Hematopoietic multipotent progenitor cell treated with erythropoietin and hydrocortisone succinate and interleukin-3 and kit ligand, for 8 days (in vitro differentiated cells): ENCODE results near the gene TUBA3C.
A peak's percentile ranks its signal among the peaks of the same experiment; 100 is the strongest.

Experiments
- DNase-seq: peaks from one replicate; pipeline ENCODE4 v3.0.0-alpha.2; 2015

Gene TUBA3C

DNA sequence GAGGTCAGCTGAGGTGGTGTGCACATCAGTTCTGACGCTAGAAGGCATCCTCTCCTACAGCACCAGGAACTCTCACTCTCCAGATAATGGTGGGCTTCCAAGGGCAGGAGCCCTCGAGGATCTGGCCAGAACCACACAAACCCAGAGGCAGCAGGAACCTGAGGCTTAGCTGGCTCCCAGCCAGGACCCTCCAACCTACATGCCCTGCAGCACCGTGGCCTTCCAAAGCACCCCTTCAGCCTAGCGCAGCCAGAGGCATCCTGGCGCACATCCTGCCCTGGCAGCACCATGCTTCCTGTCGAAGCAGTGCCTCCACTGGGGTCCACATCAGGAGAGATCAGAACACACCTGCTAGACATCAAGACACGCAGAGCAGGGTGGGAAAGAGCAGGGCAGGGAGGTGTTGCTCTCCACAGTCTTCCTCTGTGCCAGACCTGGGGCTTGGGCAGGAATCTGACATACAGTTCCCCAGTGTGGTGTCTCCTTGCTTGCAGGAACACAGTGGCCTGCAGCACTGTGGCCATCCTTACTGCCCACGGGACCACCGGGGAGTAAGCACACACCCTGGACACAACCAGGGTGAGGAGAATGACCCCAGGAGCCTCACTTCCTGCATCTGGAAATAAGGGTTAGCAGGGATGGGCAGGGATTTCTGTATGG is 21.7 kb downstream of the TUBA3C start:
- DNase-seq = no peak

DNA sequence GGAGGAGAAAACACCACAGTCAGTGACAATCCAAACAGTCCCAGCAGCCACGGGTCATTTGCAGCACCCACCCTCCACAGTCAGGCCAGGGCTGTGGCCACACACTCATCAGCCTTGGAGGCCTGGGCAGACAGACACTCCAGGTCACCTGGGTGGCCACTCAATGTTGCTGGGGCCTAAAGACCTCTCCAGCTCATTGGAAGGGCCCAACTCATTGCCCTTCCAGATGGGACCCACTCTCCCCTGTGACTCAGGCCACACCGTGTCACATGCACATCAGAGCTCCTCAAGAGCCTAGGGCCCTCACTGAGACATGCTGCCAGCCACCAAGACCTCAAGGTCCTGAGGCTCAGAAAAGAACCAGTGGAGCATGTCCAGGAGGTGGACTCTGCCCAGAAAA is 22.4 kb downstream of the TUBA3C start:
- no peak for DNase-seq

DNA sequence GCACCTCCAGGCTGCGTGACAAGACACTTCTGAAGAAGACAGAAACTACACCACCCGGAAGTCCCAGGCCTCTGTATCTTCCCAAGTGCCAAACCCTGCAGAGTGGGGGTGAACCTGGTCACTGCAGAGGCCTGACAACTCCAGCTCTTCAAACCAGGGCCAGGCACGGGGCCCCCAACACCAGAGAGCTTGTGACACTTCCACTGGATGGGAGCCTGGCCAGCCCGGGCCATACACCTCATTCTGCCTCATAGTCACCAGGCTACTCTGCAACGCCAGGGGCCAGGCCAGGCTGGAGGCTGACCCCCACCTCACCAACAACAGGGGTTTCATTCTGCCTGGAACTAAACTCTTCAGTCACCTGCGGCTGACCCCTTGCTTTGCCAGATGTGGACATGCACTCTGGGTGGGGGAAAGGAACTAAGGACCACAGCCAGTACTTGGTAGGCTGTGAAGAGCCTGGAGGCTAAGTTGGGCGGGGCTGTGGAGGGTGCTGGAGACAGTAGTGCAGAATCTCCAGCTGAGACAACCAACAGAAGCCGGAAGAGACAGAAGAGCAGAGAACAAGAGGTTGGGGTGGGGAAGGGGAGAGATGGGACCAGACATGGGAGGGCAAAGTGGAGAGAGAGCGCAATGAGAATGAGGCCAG is 23.0 kb downstream of the TUBA3C start:
- DNase-seq = no peak

DNA sequence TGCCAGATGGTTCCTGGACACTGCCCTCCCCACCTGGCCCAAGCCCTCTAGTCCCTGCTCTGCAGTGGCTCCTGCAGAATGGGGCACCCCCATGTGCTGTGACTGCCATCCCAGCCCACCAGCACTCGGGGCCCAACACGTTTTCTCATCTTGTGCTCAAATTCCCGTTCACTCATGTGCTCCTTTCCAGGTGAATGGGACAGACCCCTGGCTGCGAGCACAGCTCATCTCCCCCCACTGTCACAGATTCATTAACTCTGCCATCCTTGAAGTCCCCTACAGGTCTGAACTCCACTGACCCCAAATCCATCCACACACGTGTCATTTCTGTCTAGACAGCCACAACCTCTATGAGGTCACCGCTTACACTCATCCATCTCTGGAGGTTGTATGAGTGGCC is 23.6 kb downstream of the TUBA3C start:
- no peak for DNase-seq

DNA sequence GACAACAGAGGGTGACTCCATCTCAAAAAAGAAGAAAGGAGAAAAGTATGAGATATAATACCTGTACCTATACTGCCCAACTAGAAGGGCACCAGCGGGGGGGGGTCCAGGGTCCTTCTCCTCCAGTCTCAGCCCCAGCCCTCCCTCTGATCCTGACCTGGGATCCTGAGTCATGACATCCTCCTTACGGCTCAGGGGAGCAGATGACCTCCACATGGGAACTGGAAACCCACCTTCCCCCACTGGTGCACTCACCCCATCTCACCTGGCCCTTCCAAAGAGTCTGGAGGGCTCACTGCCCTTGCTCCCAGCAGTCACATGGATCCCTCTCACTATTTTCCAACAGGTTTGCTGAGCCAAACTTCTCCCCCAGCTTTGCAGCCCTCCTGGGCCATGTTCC is 24.2 kb downstream of the TUBA3C start:
- DNase-seq = no peak

DNA sequence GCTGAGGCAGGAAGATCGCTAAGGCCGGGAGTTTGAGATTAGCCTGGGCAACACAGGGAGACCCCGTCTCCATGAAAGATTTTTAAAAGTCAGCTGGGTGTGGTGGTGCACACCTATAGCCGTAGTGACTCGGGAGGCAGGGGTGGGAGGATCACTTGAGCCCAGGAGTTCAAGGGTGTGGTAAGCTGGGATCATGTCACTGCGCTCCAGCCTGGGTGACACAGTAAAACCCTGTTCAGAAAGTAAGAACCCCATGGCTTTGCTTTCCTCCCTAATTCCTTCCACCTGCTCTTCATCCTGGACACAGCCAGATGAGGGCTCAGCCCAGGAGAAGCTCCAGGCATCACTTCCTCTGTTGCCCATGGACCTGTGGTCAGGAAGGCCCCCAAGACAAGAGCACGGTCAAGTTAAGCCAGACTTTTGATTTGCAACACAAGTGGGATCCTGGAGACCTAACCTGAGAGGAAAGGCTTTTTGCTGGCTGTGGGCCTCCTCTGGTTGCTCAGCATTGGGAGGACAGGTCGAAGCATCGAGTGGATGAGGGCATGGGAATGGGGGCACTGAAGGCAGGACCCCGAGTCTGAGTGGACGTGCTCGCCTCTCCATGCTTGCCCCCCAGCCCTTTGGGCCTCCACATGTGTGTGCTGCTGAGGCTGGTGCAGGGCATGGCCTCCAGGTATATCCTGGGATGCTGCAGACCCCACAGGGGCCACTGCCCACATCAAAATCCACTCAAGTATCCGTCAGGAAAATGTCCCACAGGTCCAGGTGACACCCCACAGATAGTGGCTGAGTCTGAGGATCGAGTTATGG is 25.4 kb downstream of the TUBA3C start:
- no peak for DNase-seq

DNA sequence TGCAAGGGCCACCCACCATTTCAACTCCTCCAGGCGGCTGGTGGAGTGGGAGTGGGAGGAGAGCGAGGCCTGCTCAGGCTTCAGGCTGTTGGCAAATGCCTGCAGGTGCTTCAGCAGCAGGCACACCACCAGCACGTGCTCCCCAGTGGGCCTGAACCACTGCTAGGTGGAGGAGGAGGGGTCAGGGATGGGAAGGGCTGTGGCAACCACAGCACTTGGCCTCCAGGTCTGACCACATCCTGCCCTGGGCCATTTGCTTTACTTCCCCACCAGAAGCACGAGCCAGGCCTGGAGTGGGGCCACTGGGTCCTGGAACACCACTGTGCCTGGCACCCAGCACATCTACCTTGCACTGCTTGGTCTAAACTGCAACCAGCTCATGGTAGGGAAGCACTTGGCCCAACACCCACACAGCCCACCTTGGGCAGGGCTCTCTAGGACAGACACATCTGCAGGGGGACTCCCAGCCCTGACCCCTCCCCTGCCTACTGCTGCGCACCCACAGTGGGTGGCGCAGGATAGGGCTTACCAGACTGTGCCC is 26.2 kb downstream of the TUBA3C start:
- DNase-seq = no peak

DNA sequence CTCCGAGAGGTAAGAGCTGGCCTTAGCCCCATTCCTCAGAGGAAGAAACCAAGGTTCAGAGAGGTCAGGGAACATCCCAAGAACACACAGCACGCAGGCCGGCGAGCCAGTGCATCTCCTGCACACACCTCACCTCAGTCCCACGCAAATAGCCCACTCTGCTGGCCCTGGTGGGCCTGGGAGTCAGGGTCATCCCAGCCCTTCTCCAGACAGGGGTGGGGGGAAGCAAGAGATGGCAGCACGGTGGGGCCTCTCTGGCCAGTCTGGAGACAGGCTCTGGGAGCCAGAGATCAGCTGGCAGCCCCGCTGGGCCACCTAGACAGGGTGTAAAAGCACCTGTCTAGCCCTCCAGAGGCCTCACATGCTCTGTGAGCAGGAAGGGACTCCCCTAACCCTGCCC is 26.8 kb downstream of the TUBA3C start:
- DNase-seq = no peak

DNA sequence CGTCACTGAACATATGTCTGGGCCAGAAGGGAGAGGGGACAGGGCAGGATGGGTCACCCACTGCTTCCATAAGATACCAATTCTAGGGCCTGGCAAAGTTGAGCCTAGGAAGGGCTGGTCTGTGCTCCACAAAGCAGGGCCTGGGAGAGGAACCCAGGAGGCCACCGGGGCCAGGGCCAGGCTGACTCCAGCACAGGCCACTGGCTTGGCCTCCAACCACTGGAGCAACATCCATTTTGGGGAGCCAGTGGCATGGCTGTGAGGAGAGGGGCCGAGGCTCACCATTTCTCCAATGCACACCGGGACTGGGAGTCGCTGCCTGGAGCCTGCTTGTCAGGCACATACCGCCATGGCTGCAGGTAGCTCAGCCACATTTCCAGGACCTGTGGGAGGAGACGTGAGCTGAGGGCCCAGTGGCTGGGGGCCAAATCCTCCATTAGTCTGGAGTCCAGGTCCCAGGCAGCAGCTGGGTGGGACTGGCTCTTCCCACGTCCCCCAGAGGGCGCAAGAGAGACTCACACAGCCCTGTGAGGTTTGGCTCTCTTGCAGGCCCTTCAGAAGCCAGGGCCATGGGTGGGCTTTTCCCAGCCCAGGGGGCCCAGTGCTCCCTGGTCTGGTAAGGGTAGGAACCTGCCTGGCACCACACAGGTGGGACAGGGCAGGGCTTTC is 27.7 kb downstream of the TUBA3C start:
- DNase-seq = peak; percentile 3

DNA sequence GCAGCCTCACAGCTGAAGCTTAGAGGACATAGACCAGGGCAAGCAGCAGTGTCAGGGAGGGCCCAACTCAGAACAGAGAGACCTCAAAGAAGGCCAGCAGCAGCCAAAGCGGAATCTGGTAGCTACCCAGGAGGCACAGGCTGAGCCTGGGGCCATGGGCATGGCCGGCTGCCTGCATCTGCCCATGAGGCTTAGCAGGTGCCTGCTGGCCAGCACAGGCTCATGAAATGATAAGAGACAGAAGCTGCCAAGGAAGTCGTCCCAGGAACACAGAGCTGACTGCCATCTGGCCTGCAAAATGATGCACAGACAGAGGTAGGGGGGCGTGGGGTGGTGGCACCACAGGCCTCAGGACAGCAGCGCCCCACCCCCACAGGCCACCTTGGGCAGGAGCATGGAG is 29.2 kb downstream of the TUBA3C start:
- no peak for DNase-seq

DNA sequence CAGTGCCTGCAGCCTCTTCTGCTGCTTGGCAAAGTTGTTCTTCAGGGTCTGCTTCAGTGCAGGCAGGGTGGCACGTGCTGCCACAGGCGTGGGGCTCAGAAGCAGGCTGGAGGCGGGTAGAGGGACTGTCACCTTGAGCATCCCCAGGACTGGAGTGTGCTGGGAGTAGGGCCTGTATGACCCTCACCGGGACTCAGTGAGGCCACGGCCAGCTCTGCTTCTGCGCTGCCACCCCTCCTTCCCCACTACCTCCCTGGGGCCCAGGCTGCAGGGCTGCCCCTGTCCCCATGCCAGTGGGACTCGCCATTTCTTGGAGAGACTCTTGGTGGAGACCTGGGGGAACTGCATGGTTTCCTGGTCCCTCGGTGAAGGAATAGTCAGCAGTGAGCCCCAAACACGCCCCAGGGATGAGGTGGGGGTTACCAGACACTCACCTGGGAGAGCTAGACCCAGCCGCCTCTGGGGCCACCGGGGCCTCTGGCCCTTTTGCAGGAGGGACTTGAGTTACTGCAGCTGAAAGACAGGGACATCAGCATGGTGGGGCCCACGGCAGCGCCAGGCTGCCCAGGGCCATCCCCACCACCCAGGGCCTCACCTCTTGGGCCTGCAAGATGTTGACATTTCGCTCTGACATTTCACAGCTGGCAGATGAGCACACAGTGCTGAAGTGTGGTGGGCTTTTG is 29.9 kb downstream of the TUBA3C start:
- DNase-seq = no peak

DNA sequence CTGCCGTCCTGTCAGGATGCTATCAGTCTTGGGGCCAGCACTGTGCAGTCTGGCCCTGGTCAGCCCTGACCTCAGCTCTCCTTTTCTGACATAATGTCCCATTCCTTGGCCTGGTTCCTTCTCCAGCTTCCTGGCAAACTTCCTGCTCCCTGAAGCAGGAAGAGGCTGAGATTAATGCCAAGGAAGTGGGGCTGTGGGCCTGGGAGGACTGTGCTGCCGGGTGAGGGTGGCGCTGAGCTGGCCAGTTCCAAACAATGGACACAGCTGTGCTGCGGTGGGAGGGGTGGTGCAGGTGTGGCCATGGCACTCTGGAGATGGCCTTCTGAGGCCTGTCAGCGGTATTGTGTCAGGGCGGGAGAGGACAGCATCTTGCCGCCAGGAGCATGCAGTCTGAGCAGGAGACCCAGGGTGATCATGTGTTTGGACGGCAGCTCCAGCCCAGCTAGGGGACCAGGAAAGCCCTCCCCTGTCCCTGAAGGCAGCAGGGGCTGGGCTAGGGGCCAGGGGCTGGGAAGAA is 30.9 kb downstream of the TUBA3C start:
- no peak for DNase-seq

DNA sequence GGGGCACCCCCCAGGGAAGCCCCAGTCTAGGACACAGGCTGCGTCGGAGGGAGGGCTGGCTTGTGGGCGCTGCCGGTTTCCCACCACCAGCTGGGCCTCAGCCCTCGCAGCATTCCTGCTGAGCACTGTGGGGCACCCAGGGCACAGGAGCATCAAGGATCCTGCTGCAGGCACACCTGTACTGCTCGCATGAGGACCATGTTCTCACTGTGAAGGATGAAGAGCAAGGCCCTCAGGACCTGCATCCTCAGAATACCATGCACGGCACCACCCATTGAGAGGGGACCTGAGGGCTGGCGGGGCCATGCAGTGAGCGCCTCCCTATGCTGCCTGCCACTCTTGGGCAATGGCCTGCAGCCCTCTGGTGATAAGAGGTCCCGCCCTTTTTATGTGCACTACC is 31.4 kb downstream of the TUBA3C start:
- DNase-seq = no peak

DNA sequence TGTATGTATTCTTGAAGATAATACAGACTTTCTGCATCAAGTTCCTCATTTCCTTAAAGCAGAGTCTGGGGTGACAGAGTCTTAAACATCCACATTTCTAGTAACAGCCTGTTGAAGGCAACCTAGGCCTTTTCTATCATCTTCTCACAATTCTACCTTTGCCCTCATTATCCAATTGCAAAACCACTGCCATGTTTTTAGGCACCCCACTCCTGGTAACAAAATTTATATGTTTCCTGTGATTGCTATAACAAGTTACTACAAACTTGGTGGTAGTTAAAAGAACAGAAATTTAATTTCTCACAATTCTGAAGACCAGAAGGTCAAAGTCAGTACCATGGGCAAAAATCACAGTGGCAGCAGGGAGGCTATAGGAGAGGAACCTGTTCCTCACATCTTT is 33.1 kb downstream of the TUBA3C start:
- DNase-seq = no peak
